Mucosa of descending colon (tissue), 3 donors: Measurements from ENCODE around the gene NPEPPS. TPM values are rescaled to one million over a fixed set of nuclear protein-coding genes. Genes with fewer than 3 reads are reported as not detected.

Experiments used
- ATAC-seq: fragments of 200-7000 bp; cut with Tn5 transposase; one replicate; pipeline ENCODE4 v1.9.1; 2020; ENCODE audit warnings: mild to moderate bottlenecking, moderate library complexity
- DNase-seq, 3 donors: peaks; one replicate each; pipeline ENCODE4 v3.0.0-alpha.2; 2020
- H3K36me3 ChIP-seq: fragments of 200-600 bp; one replicate; pipeline ENCODE4 v1.8.0; 2021; ENCODE audit warnings: low read depth, mild to moderate bottlenecking
- H3K4me1 ChIP-seq: fragments of 200-600 bp; one replicate; pipeline ENCODE4 v1.8.0; 2021; ENCODE audit warnings: low read depth, mild to moderate bottlenecking
- H3K4me3 ChIP-seq: fragments of 200-600 bp; one replicate; pipeline ENCODE4 v1.8.0; 2021; ENCODE audit warnings: mild to moderate bottlenecking
- H3K9me3 ChIP-seq: fragments of 200-600 bp; one replicate; pipeline ENCODE4 v1.8.0; 2021; ENCODE audit warnings: mild to moderate bottlenecking
- intact Hi-C, 2 donors: fragments of 100-400 bp; cut with DNase I in 1 of 2; cut with micrococcal nuclease in 1 of 2; formaldehyde crosslinking; loops; one replicate each; pipeline versions ENCODE4 v1.11.0 to v1.11.1; 2022; cut with DNase I, micrococcal nuclease
- total RNA-seq, 3 donors: library from RNA; stranded (reverse); fragmentation: NEBNext Ultra II Directional in 2 of 3; extraction: Animal tissue kit (Norgen Biotek cat#: 25700) in 2 of 3; gene quantifications; one replicate each; pipeline versions ENCODE4 v1.2.1 to v1.2.4, GENCODE V29; 2021 to 2023
- TF ChIP-seq, protein P1 (sequence below): fragments of 200-600 bp; IDR thresholded peaks from one replicate; pipeline ENCODE4 v1.8.0; 2022; ENCODE audit warnings: antibody characterized with exemption, mild to moderate bottlenecking
- donor health status: DM: no; HTN: no; CAD: no; lungs with moderate emphysema.
- donor health status: DM: no; HTN: no; CAD: no.
- donor health status: DM: no; HTN: yes; CAD: no.

The NPEPPS gene
- total RNA-seq, 3 donors from 2014 or later: 138 to 187 (median 160) TPM

DNA sequence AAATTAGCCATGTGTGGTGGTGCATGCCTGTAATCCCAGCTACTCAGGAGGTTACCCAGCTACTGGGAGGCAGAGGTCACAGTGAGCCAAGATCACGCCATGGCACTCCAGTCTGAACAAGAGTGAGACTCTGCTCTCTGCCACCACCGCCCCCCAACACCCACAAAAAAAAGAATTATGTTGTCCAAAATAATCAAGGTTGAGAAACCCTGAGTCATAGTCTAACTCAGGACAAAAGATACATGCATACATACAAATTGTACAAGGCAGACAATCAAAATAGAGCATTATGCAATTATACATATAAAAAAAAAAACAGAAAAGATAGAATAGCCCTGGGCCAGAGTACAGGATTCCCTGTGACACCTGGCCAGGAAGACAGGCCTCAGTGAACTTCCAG lies 112.2 kb downstream of the NPEPPS start:
- DNase-seq: no peak
- ATAC-seq: no peak
- Histone ChIP-seq H3K36me3 (no peaks in the 10 kb centered on the region), H3K4me3 (no peak overlapping the region), H3K9me3 (no peaks in the 10 kb centered on the region), H3K4me1 (peaks cover under 1% of the 10 kb centered on the region)
- intact Hi-C loops: no loop called here
- TF ChIP-seq, protein P1, sequence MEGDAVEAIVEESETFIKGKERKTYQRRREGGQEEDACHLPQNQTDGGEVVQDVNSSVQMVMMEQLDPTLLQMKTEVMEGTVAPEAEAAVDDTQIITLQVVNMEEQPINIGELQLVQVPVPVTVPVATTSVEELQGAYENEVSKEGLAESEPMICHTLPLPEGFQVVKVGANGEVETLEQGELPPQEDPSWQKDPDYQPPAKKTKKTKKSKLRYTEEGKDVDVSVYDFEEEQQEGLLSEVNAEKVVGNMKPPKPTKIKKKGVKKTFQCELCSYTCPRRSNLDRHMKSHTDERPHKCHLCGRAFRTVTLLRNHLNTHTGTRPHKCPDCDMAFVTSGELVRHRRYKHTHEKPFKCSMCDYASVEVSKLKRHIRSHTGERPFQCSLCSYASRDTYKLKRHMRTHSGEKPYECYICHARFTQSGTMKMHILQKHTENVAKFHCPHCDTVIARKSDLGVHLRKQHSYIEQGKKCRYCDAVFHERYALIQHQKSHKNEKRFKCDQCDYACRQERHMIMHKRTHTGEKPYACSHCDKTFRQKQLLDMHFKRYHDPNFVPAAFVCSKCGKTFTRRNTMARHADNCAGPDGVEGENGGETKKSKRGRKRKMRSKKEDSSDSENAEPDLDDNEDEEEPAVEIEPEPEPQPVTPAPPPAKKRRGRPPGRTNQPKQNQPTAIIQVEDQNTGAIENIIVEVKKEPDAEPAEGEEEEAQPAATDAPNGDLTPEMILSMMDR: no peak

DNA sequence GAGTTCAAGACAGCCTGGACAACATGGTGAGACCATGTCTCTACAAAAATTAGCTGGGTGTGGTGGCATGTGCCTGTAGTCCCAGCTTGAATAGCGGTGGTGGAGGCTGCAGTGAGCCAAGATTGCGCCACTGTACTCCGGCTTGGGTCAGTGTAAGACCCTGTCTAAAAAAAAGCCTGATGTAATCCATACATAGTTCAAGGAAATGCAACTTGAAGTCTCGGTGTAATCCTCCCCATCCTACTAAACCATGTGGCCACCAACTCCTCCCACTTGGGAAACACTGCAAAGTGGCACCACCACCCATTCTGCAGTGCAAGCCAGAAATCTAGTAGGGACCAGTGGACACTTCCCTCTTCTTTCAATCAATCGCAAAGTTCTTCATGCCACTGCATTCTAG lies 113.4 kb downstream of the NPEPPS start:
- no peak for ATAC-seq
- H3K4me3 ChIP-seq: no peak overlapping the region
- H3K36me3 ChIP-seq: peaks cover 2% of the 10 kb centered on the region
- H3K9me3 ChIP-seq: no peaks in the 10 kb centered on the region
- peaks cover 8% of the 10 kb centered on the region for H3K4me1 ChIP-seq
- intact Hi-C loops: no loop called here
- TF ChIP-seq, protein P1: no peak
- DNase-seq: no peak

DNA sequence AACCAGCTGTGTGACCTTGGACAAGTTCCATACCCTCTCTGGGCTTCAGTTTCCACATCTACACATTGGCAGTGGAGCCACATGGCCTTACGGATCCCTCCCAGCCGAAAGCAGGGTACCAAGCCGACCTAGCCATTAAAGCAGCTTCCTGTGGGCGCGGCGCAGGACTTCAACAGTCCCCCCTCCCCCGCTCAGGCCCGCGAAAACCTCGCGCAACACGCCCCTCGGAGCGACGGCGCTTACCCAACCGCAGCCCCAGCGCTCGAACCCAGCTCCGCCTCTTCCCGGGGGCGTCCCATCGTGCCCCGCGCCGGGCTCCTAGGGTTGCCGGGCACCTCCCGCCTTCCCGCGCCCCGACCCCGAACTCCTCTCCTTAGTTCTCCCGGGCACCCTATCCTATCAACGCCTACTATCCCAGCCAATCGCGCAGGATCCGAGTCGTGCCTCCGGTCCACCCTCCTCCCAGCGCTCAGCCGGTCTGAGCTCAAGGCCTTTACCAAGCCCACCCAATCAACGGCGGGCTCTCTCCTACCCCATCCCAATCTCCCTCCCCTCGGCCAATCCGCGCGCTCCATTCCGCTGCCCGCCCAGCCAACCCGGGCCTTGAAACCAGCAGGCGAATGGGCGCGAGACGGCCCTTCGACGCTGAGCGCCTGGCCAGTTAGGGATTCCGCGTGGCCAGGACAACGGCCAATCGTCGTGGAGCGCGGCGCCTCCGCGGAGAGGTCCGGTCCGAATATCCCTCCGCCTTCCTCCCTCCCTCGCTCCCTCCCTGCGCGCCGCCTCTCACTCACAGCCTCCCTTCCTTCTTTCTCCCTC lies 118.5 kb downstream of the NPEPPS start, which contains the start of gene KPNB1:
TSS of gene KPNB1 (plus strand) at position 767 of the 819 bp plus-strand sequence. CDS start 326 bp downstream, outside the sequence.
- Histone ChIP-seq H3K36me3 (peaks cover 7% of the 10 kb centered on the region), H3K4me1 (peaks cover 18% of the 10 kb centered on the region), H3K9me3 (no peaks in the 10 kb centered on the region), H3K4me3 (peak within 1 kb of the TSS; percentile 84)
- DNase-seq (peak; percentile 98 to 100 (median 100)), ATAC-seq (peak; percentile 89)
- intact Hi-C loops: no loop called here
- TF ChIP-seq, protein P1: no peak

DNA sequence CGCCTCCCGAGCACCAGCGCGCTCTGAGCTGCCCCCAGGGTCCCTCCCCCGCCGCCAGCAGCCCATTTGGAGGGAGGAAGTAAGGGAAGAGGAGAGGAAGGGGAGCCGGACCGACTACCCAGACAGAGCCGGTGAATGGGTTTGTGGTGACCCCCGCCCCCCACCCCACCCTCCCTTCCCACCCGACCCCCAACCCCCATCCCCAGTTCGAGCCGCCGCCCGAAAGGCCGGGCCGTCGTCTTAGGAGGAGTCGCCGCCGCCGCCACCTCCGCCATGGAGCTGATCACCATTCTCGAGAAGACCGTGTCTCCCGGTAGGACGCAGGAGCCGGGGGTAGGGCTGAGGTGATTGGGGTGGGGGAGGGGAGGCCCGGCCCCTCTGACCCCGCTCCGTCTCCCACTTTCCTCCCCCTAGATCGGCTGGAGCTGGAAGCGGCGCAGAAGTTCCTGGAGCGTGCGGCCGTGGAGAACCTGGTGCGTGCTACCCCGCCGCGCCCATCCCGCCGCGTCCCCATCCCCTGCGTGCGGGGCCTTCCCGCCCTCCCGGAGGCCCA lies 119.1 kb downstream of the NPEPPS start:
- TF ChIP-seq, protein P1: no peak
- H3K4me3 ChIP-seq: peak overlapping the region; percentile 84
- H3K9me3 ChIP-seq: no peaks in the 10 kb centered on the region
- intact Hi-C loops: no loop called here
- peaks cover 7% of the 10 kb centered on the region for H3K36me3 ChIP-seq
- no peak for DNase-seq
- peaks cover 19% of the 10 kb centered on the region for H3K4me1 ChIP-seq
- peak; percentile 47 for ATAC-seq

DNA sequence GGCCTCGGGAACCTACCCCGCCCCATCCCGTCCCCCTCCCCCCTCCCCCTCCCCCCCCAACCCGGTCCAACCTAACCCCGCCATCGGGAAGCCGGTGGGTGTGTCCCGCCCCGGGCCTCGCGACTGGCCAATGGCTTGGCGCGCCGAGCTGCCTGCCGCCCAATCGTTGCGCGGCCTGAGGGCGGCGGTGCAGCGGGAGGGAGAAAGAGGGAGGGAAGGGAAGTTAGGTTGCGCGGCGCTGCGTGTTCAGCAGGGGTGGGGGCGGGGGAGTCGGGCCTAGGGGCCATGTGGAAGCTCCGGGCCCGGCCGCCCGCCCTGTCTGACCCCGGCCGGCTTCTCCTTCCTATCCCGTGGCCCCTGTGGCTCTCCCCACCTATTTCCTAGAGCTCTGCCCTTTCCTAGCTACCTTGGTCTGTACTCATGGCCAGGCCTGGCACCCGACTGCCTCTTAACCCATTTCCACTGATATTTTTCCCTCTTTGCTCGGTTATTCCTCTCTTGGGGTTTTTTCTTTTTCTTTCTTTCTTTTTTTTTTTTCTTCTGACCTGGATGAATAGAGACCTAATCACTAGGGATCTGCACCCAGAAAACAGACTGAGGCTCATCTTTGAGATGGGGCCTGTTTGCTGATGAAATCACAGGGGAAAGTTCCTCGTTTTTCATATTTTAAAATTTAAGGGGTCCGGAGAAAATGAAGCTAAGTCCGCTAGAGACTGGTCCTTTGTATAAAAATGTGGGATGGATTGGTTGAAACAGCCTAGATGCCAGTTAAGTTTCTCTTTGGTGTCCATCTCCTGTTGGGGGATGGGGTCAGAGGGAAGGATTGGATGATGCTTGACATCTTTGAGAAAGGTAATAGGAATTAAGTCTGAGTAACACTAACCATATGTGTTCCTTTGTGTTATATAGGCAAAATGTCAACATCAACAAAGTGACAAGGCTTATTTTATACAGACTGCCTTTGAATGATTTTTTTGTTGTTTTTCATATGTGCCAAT lies 119.9 kb downstream of the NPEPPS start:
- ATAC-seq: peak; percentile 72
- H3K9me3 ChIP-seq: no peaks in the 10 kb centered on the region
- peaks cover 7% of the 10 kb centered on the region for H3K36me3 ChIP-seq
- DNase-seq: peak; percentile 94 to 98 (median 97)
- peaks cover 20% of the 10 kb centered on the region for H3K4me1 ChIP-seq
- intact Hi-C loops: no loop called here
- TF ChIP-seq, protein P1: no peak
- peak overlapping the region; percentile 84 for H3K4me3 ChIP-seq
